H9 (cell line): Measurements from ENCODE around the gene CCDC192. TPM values are rescaled to one million over a fixed set of nuclear protein-coding genes. Genes with fewer than 3 reads are reported as not detected.

Source experiments
- DNase-seq: peaks from one replicate; pipeline ENCODE4 v3.0.0-alpha.2; 2017
- H2AFZ ChIP-seq: one replicate; pipeline ENCODE4 v1.6.1; 2013; ENCODE audit warnings: mild to moderate bottlenecking, low read length, control low read depth, moderate library complexity
- H2AK5ac ChIP-seq: 2 replicates; pipeline ENCODE4 v1.6.1; 2013; ENCODE audit warnings: low read length, control low read depth, mixed read lengths; ENCODE audit not compliant: insufficient read length
- H2BK120ac ChIP-seq: one replicate; pipeline ENCODE4 v1.6.1; 2013; ENCODE audit warnings: low read depth, mild to moderate bottlenecking, low read length, control low read depth, inconsistent platforms; ENCODE audit not compliant: poor library complexity, severe bottlenecking
- H2BK12ac ChIP-seq: 2 replicates; pipeline ENCODE4 v1.6.1; 2013; ENCODE audit warnings: low read length, control low read depth, mixed read lengths, low read depth; ENCODE audit not compliant: insufficient read length
- H2BK15ac ChIP-seq: 2 replicates; pipeline ENCODE4 v1.6.1; 2013; ENCODE audit warnings: low read depth, low read length, control low read depth
- H2BK20ac ChIP-seq: one replicate; pipeline ENCODE4 v1.6.1; 2013; ENCODE audit warnings: low read depth, mild to moderate bottlenecking, low read length, control low read depth, inconsistent platforms; ENCODE audit not compliant: poor library complexity, severe bottlenecking
- H2BK5ac ChIP-seq: 2 replicates; pipeline ENCODE4 v1.6.1; 2013; ENCODE audit warnings: low read length, control low read depth, mixed read lengths; ENCODE audit not compliant: insufficient read length
- H3K14ac ChIP-seq: 2 replicates; pipeline ENCODE4 v1.6.1; 2013; ENCODE audit warnings: low read length, control low read depth; ENCODE audit not compliant: insufficient read depth
- H3K18ac ChIP-seq: 2 replicates; pipeline ENCODE4 v1.6.1; 2013; ENCODE audit warnings: low read depth, mild to moderate bottlenecking, mixed read lengths, low read length, control low read depth; ENCODE audit not compliant: insufficient read length
- H3K23ac ChIP-seq: 2 replicates; pipeline ENCODE4 v1.6.1; 2013; ENCODE audit warnings: low read length, control low read depth, mixed read lengths, low read depth; ENCODE audit not compliant: insufficient read length
- H3K23me2 ChIP-seq: 2 replicates; pipeline ENCODE4 v1.6.1; 2013; ENCODE audit warnings: low read depth, mild to moderate bottlenecking, mixed read lengths, low read length, control low read depth; ENCODE audit not compliant: insufficient read length, poor library complexity, severe bottlenecking
- H3K27ac ChIP-seq: 2 replicates; pipeline ENCODE4 v1.5.1; 2013; ENCODE audit warnings: low read length, control low read depth, mixed read lengths, low read depth; ENCODE audit not compliant: insufficient read length
- H3K27me3 ChIP-seq: 2 replicates; pipeline ENCODE4 v1.6.1; 2013; ENCODE audit warnings: low read length, control low read depth, inconsistent platforms; ENCODE audit not compliant: insufficient read depth
- H3K4ac ChIP-seq: 2 replicates; pipeline ENCODE4 v1.6.1; 2013; ENCODE audit warnings: low read depth, mild to moderate bottlenecking, control low read depth, inconsistent platforms, low read length, moderate library complexity
- H3K4me1 ChIP-seq: 2 replicates; pipeline ENCODE4 v1.6.1; 2013; ENCODE audit warnings: low read length, control low read depth, inconsistent platforms; ENCODE audit not compliant: insufficient read depth
- H3K4me2 ChIP-seq: 2 replicates; pipeline ENCODE4 v1.6.1; 2013; ENCODE audit warnings: low read length, control low read depth, mixed read lengths; ENCODE audit not compliant: insufficient read length, insufficient read depth
- H3K56ac ChIP-seq: 2 replicates; pipeline ENCODE4 v1.6.1; 2013; ENCODE audit warnings: low read depth, mild to moderate bottlenecking, mixed read lengths, low read length, control low read depth; ENCODE audit not compliant: insufficient read length
- H3K79me1 ChIP-seq: 2 replicates; pipeline ENCODE4 v1.6.1; 2013; ENCODE audit warnings: low read depth, mild to moderate bottlenecking, moderate library complexity, low read length, control low read depth, inconsistent platforms; ENCODE audit not compliant: insufficient read depth, poor library complexity, severe bottlenecking
- H3K79me2 ChIP-seq: 2 replicates; pipeline ENCODE4 v1.6.1; 2013; ENCODE audit warnings: low read length, control low read depth, inconsistent platforms; ENCODE audit not compliant: insufficient read depth
- H3K9ac ChIP-seq: 2 replicates; pipeline ENCODE4 v1.6.1; 2013; ENCODE audit warnings: low read length, control low read depth, mixed read lengths; ENCODE audit not compliant: insufficient read length; ENCODE audit errors: extremely low read depth
- H3K9me3 ChIP-seq: one replicate; pipeline ENCODE4 v1.6.1; 2013; ENCODE audit warnings: low read depth, low read length, inconsistent platforms; ENCODE audit not compliant: control insufficient read depth
- H3T11ph ChIP-seq: one replicate; pipeline ENCODE4 v1.6.1; 2013; ENCODE audit warnings: mild to moderate bottlenecking, low read length, control low read depth, inconsistent platforms
- H4K20me1 ChIP-seq: one replicate; pipeline ENCODE4 v1.6.1; 2013; ENCODE audit not compliant: control insufficient read depth, insufficient read length, insufficient read depth
- H4K5ac ChIP-seq: 2 replicates; pipeline ENCODE4 v1.6.1; 2013; ENCODE audit warnings: low read depth, mild to moderate bottlenecking, mixed read lengths, low read length, control low read depth; ENCODE audit not compliant: insufficient read length
- H4K8ac ChIP-seq: replicated peaks from 2 replicates; pipeline ENCODE4 v1.6.1; 2013; ENCODE audit warnings: low read length, control low read depth, mixed read lengths, low read depth; ENCODE audit not compliant: insufficient read length
- H4K91ac ChIP-seq: 2 replicates; pipeline ENCODE4 v1.6.1; 2013; ENCODE audit warnings: low read depth, mild to moderate bottlenecking, moderate library complexity, mixed read lengths, low read length, control low read depth; ENCODE audit not compliant: insufficient read length
- H3K27ac Mint-ChIP-seq, 3 experiments: 2 replicates in 2 of 3; 3 replicates in 1 of 3; pipeline ENCODE4 v1.8.0; 2020 to 2021; ENCODE audit warnings: mixed read lengths in 3 of 3, mild to moderate bottlenecking in 1 of 3, moderate library complexity in 1 of 3
- H3K27me3 Mint-ChIP-seq: 2 replicates; pipeline ENCODE4 v1.8.0; 2021; ENCODE audit warnings: low read depth, mild to moderate bottlenecking, moderate library complexity, mixed read lengths
- H3K36me3 Mint-ChIP-seq, 3 experiments: 2 replicates in 2 of 3; 3 replicates in 1 of 3; pipeline ENCODE4 v1.8.0; 2020 to 2021; ENCODE audit warnings: low read depth in 3 of 3, mixed read lengths in 3 of 3; ENCODE audit not compliant: insufficient read depth in 1 of 3
- H3K4me1 Mint-ChIP-seq, 2 experiments: 2 replicates each; pipeline ENCODE4 v1.8.0; 2020; ENCODE audit warnings: mixed read lengths in 2 of 2
- H3K4me3 Mint-ChIP-seq, 2 experiments: 2 replicates in 1 of 2; 3 replicates in 1 of 2; pipeline ENCODE4 v1.8.0; 2020 to 2021; ENCODE audit warnings: mild to moderate bottlenecking in 2 of 2, mixed read lengths in 2 of 2, moderate library complexity in 1 of 2
- H3K9me3 Mint-ChIP-seq, 2 experiments: 2 replicates in 1 of 2; 3 replicates in 1 of 2; pipeline ENCODE4 v1.8.0; 2020; ENCODE audit warnings: mild to moderate bottlenecking in 2 of 2, mixed read lengths in 2 of 2, moderate library complexity in 1 of 2
- WGBS: extraction: QIAGEN DNeasy Blood & Tissue Kit; methylation state at CpG from one replicate; pipeline ENCODE4 v1.1.7; 2013; ENCODE audit warnings: missing lambda C conversion rate, low lambda C conversion rate, mixed read lengths; ENCODE audit not compliant: insufficient read length; ENCODE audit errors: extremely low coverage; 5-methylcytosine and 5-hydroxymethylcytosine counted together
- total RNA-seq: library from RNA; stranded (reverse); gene quantifications from 2 replicates; pipeline ENCODE4 v1.2.1, GENCODE V29; 2021
- TF ChIP-seq, protein P1 (sequence below): fragments of 200-600 bp; sonication (generic); conservative IDR thresholded peaks from 3 replicates; pipeline ENCODE4 v1.8.0; 2021; ENCODE audit warnings: antibody characterized with exemption, mild to moderate bottlenecking

CCDC192 gene
- total RNA-seq, 1 experiment from 2014 or later = not detected

DNA sequence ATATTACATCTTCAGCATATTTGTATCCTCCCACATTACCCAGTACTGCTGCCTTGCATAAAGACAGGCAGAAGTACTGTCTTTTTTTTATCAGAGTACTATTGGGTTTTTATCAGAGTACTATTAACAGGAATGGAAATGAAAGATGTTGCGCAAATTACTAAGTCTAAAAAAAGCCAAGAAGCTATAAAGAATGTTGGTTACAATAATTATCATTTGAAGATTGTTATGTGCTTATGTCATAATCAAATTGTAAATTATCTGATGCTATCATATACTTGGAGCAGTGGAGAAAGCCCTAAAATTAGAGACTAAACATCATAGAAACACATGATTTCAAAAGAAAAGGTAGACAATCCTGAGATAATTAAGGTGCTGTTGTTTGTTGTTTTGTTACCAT is 188.8 kb downstream of the CCDC192 start:
- Histone ChIP-seq H2BK120ac (no peak overlapping the region), H3K4me2 (no peak overlapping the region), H3T11ph (no peak overlapping the region), H2AK5ac (no peak overlapping the region), H3K27ac (no peak overlapping the region), H2BK12ac (no peak overlapping the region), H3K79me1 (no peaks in the 10 kb centered on the region), H3K4ac (no peak overlapping the region), H3K56ac (no peak overlapping the region), H3K9me3 (no peaks in the 10 kb centered on the region), H2BK5ac (no peak overlapping the region), H3K79me2 (no peaks in the 10 kb centered on the region), H3K4me1 (peaks cover 4% of the 10 kb centered on the region; the same call in 1 of the 2 replicates), H2BK15ac (no peak overlapping the region), H4K8ac (no peak overlapping the region), H3K27me3 (no peaks in the 10 kb centered on the region), H3K9ac (no peak overlapping the region), H2BK20ac (no peak overlapping the region), H4K20me1 (no peaks in the 10 kb centered on the region), H2AFZ (no peak overlapping the region), H3K23me2 (no peaks in the 10 kb centered on the region), H3K14ac (no peak overlapping the region), H3K23ac (no peak overlapping the region), H4K91ac (no peak overlapping the region), H4K5ac (no peak overlapping the region), H3K18ac (no peak overlapping the region)
- Mint-ChIP-seq H3K4me1 (peaks cover 5 to 6% of the 10 kb centered on the region in 2 experiments), H3K9me3 (no peaks in the 10 kb centered on the region; a peak in 1 of 5 replicates), H3K36me3 (no peaks in the 10 kb centered on the region), H3K4me3 (no peak overlapping the region), H3K27me3 (no peaks in the 10 kb centered on the region), H3K27ac (no peak overlapping the region)
- DNase-seq = no peak
- TF ChIP-seq, protein P1, sequence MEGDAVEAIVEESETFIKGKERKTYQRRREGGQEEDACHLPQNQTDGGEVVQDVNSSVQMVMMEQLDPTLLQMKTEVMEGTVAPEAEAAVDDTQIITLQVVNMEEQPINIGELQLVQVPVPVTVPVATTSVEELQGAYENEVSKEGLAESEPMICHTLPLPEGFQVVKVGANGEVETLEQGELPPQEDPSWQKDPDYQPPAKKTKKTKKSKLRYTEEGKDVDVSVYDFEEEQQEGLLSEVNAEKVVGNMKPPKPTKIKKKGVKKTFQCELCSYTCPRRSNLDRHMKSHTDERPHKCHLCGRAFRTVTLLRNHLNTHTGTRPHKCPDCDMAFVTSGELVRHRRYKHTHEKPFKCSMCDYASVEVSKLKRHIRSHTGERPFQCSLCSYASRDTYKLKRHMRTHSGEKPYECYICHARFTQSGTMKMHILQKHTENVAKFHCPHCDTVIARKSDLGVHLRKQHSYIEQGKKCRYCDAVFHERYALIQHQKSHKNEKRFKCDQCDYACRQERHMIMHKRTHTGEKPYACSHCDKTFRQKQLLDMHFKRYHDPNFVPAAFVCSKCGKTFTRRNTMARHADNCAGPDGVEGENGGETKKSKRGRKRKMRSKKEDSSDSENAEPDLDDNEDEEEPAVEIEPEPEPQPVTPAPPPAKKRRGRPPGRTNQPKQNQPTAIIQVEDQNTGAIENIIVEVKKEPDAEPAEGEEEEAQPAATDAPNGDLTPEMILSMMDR = no peak
- WGBS = no CpG with 5 or more reads among the region's 1 CpG
